HG03025 (cell line): ENCODE measurements around the gene USP1.
A peak's percentile ranks its signal among the peaks of the same experiment; 100 is the strongest.

Source experiments
- ATAC-seq: cut with Tn5 transposase; IDR thresholded peaks from one replicate; pipeline ENCODE4 v1.9.1; 2021; ENCODE audit warnings: mild to moderate bottlenecking, moderate library complexity; ENCODE audit not compliant: unreplicated experiment, low FRiP score

Gene USP1

DNA sequence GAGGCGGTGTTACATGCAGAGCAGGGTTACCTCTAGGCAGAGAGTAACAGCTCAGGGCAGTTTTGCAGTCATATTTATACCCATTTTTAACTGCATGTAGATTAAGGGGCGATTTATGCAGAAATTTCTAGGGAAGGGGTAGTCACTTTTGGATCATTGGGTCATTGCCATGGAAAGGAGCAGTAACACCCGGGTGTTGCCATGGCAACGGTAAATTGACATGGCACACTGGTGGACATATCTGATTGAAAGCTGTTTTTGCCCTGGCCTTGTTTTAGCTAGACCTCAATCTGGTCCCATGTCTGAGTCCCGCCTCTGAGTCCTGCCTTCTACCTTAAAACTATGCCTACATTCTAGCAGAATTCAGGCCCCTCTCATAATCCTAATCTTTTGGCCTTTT, 11.8 kb upstream of the USP1 start:
- ATAC-seq: no peak

DNA sequence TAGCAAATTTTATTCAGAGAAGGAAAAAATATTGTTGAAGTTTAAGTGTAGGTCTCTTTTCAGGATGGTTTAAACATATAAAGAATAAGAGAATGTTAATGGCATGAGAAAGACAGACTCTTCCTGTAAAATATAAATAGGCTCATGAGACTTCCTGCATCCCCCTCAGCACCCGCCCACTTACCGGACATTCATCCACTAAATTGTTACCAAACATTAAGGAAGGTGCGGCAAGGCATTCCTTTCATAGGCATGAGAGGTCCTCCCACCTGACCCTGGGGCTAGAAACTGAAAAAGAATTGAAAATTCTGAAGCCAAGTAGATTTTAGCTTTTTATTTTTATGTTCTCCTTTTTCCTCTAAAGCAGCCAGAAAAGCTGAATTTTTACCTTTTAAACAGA, 10.6 kb upstream of the USP1 start:
- no peak for ATAC-seq

DNA sequence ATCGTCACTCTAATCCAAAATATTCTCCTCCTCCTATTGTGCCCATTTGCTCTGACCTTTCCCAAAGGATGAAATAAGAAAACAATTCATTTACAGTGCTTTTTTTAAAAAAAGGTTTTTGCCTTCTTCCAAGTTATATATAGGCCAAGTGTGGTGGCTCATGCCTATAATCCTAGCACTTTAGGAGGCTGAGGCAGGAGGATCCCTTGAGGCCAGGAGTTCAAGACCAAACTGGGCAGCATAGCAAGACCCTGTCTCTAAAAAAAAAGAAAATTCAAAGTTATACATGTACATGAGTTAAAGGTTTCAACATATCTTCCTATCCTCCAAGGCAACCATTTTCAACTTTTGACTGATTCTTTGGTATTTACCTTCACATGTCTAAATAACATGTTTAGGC, 10.1 kb upstream of the USP1 start:
- no peak for ATAC-seq

DNA sequence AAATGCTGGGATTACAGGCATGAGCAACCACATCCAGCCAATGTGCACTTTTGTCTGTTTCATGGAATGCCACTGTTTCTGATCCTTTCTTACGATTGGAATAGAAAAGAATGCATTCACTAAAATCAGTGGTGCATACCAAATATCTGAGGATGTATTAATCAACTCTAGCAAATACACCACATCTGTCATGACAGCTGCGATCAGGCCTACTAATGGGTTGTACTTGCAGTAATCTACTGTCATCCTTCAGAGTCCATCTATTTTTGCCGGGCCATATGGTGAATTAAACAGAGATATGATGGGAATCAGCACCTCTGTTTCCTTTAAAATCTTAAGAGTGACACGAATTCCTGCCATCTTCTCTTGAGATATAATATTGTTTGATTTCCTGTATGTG, 8.5 kb upstream of the USP1 start:
- no peak for ATAC-seq

DNA sequence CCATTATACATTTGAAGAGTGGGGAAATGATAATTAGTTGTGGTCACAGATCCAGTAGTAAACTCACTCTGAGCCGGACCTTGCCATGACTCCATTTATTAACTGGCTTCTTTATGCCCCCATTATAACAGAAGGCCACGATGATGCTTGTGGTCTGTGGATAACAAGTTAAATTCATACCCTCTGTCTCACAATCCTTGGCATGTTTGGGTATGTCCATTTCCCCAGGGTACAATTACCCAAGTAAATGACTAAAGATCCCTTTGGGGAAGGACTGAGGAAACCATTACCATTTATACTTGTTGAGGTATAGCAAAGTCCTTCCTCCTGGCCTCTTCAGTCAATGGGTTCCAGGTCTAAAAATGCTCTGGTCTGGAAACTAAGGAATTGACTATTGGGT, 7.3 kb upstream of the USP1 start:
- no peak for ATAC-seq

DNA sequence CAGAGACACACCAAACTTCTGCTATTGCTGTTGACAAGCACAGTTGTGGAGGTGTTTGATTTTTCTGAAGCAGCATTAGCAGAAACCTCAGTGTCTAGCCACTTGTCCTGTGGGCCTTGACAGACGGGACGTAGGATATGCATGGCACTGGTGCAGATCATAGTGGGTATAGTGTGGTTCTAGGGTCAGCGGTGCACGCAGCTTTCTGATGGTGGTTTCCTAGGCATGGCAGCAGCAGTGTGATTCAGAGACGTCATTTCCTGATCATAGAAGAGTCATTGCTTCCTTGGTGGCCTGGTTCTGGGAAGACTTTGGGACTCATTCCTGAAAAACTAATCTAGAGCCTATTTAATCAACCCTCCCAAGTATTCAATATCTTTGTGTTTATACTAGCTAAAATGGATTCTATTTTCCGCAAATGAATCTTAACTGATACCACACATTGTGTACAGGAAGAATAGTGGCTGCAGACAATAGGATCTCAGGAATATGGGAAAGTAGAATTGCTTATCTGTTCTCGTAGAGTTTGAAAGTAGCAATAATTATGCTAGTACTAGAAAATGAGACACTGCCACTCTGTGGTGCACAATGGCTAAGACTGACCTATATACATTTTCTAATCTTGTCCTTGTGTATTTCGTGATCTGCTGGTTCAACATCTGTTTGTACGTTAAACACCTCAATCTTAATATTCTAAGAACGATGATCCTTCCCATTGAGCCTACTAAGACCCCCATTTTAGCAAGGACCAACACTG, 2.8 kb upstream of the USP1 start:
- ATAC-seq: no peak

DNA sequence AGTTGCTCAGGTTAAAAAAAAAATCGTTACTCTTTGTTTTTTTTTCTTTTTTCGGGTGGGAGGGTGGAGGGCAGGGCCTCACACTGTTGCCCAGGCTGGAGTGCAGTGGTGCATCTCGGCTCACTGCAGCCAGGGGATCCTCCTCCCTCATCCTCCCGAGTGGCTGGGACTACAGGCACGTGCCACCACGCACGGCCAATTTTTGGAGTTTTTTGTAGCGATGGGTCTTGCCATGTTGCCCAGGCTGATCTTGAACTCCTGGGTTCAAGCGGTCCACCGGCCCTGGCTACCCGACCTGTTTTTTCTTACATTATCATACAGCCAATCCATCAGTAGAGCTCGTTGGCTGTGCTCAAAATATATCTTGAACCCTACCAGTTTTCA, 2.2 kb upstream of the USP1 start:
- ATAC-seq: no peak

DNA sequence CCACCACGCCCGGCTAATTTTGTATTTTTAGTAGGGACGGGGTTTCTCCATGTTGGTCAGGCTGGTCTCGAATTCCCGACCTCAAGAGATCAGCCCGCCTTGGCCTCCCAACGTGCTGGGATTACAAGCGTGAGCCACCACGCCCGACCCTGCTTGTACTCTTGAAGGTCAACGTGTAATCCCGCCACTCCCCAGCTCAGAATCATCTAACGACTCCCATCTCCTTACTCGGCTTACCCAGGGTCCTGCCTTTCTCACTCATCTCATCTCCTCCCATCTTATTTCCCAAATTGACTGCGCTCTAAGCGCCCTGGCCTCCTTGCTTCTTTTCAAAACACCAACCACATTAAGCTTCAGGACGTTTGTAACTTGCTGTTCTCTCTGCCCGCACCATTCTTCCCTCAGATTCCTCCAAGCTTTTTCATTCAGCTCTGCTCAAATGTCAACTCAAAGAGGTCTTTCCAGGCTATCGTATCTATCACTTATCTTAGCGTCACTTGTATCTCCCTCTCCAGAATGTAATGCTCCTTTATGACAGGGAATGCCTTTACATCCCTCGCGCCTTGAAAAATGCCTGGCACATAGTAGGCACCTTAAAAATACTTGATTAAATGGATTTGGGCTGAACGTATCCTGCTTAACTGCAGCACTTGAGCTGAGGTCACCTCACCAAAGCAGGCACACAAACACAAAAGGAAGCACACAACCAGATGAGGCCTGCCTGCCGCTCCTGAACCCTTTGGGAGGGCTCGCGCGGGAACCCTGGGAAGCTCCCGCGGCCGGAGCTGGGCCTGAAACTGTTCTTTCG, 1.4 kb upstream of the USP1 start:
- peak; percentile 10 for ATAC-seq

DNA sequence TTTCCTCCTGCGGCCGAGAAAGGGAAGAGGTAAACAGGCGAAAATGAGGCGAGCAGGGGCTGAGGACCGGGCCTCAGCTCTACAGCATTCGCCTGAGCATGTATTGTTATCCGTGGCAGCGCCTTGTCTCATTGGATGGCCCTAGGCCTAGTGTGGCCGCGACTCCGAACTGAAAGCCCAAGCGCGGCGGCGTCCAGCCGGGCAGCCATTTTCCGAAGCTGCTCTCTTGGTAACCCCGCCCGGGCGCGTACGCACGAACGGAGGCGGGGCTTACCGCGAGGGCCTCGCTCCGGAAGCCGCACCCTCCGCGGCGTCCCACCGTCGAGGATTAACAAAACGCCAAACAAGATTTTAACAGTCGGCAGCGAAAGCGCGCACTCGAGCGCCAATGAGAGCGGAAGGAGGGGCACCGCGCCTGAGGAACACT, 797 bp upstream of the USP1 start:
- ATAC-seq: peak; percentile 76

DNA sequence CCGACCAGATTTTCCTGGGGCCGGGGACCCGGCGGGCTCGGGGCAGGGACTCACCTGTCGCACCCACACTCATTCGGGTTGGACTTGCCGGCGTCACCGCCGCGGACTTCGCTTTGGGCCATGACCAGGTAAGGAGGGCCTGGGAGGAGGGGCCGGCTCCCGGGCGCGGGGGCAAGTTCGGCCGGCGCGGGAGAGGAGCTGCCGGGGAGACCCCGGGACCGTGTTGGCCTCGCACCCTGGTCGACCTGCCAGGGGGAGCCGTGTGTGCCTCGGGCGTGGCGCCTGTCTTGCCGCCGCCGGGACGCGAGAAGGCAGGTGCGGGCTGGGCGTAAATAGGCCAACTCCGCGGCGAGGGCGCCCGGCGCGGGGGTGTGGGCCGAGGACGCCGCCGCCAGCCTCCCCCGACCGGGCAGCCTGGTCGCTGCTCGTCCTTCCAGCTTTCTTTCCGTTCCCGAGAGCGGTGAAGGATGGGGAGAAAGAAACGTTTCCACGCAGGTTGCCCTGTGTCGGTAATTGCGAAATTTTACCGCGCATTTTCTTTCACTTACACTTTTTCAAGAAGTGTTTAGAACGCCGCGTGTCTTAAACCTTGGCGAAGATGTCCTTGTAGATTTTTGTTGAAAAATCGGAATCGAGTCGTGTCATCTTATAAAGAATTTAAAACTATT, 558 bp downstream of the USP1 start:
- peak; percentile 2 for ATAC-seq

DNA sequence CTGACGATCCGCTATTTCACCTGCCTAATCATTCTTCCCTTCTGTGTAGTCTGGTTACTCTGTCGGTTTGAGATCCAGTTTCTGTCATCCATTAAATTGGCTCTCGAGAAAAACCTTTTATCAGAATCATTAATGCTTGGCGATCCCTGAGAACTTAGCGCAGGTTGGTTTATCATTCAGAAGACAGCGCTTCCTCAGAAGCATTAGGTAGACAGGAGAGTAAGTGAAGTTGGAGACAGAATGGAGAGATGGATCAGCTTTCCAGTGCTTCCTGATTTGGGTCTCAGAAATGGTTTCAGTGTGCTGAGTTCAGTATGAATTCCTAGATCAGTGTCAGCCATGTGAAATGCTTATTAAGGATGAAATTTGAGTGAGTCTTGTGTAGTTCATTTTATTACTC, 1.3 kb downstream of the USP1 start:
- ATAC-seq: no peak

DNA sequence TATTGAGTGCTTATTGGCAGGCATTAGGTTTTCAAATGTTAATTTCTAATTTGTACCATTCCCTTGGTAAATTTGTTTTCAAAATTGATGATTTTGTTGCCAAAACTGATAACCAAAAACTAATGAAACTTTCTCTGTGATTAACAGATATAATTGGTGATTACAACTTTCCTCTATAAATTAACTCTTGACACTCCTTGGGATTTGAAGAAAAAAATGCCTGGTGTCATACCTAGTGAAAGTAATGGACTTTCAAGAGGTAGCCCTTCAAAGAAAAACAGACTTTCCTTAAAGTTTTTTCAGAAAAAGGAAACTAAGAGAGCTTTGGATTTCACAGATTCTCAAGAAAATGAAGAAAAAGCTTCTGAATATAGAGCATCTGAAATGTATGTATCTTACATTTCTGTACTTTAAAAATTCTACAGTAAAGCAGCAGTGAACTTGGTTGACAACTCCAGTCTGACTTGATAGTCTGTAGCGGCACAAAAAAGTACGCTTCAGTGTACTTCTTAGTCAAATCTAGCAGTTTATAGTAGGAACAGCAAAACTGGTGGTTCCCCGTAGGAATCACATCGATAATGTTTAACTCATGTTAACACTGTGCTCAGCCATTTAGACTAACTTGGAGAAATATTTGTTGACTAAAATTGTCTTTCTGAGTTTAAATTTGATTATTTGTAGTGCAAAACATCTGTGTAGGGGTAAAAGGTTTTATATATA, 3.0 kb downstream of the USP1 start:
- no peak for ATAC-seq

DNA sequence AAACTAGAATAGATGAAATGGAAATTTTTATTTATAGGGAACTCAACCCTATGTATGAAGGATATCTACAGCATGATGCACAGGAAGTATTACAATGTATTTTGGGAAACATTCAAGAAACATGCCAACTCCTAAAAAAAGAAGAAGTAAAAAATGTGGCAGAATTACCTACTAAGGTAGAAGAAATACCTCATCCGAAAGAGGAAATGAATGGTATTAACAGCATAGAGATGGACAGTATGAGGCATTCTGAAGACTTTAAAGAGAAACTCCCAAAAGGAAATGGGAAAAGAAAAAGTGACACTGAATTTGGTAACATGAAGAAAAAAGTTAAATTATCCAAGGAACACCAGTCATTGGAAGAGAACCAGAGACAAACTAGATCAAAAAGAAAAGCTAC, 7.9 kb downstream of the USP1 start:
- ATAC-seq: no peak

DNA sequence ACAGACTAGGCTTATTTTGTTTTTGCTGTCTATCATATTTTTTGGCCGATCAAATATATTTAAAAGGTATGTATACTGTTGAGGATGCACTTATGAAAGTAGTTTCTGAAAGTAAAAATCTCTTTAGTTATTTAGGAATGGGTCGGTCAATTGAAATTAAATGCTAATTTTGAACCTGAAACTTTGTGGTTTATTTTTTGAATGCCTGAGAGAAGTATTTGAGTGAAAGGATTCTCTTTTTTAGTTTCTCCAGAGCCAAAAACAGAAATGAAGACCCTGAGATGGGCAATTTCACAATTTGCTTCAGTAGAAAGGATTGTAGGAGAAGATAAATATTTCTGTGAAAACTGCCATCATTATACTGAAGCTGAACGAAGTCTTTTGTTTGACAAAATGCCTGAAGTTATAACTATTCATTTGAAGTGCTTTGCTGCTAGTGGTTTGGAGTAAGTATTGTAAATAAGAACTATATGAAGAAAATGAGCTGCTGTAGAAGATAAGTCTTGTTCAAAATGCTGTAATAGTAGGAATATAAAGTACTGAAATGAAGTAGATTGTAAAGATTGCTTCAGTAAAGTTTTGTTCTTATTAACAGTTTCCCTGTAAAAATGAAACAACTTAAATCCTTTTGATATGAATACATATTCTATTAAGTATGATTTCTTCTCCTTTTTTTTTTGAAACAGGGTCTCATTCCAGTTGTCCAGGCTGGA, 11.5 kb downstream of the USP1 start:
- no peak for ATAC-seq

DNA sequence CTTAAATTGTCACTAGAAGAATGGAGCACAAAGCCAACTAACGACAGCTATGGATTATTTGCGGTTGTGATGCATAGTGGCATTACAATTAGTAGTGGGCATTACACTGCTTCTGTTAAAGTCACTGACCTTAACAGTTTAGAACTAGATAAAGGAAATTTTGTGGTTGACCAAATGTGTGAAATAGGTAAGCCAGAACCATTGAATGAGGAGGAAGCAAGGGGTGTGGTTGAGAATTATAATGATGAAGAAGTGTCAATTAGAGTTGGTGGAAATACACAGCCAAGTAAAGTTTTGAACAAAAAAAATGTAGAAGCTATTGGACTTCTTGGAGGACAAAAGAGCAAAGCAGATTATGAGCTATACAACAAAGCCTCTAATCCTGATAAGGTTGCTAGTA, 13.5 kb downstream of the USP1 start:
- no peak for ATAC-seq

DNA sequence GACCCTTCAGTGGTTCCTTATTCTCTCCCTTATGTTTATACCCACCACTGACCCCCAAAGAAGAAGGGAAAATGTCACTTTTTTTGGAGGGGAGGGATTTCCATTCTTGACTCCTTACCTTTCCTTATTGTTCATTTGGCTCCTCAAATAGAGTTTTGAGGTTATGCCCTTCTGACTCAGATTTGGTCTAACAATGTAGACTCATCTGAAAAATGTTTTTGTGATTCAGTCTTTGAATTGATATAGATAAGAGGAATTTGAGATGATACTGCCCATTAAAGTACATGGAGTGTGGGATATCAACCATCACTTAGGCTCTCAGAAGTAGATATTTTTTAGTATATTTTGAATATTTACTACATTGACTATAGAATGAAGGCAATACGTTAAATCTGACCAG, 16.1 kb downstream of the USP1 start:
- no peak for ATAC-seq

DNA sequence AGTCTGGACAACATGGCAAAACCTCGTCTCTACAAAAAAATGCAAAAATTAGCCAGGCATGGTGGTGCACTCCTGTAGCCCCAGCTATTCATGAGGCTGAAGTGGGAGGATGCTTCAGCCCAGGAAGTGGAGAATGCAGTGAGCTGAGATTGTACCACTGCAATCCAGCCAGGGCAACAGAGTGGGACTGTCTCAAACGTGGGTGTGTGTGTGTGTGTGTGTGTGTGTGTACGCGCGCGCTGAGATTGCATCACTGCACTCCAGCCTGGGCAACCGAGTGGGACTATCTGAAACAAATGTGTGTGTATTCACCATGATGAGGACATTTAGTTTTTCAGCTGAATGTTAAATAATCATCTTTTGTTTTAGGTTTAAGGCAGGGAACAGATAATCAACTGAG, 21.1 kb downstream of the USP1 start:
- no peak for ATAC-seq

DNA sequence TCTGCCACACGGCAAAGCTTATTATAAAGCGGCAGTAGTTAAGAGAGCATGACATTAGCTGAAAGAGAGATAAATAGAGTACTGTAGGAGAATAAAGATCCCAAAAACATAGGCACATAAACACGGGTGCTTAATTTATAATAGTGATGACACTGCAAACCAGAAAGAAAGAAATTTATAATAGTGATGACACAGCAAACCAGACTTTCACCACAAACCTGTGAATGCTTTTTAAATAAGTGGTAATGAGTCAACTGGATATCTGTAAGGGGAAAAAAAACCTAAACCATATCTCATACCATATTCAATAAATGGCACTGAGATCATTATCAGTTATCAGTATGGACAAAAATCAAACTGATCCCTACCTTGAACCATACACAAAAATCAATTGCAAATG, 25.5 kb downstream of the USP1 start:
- no peak for ATAC-seq

DNA sequence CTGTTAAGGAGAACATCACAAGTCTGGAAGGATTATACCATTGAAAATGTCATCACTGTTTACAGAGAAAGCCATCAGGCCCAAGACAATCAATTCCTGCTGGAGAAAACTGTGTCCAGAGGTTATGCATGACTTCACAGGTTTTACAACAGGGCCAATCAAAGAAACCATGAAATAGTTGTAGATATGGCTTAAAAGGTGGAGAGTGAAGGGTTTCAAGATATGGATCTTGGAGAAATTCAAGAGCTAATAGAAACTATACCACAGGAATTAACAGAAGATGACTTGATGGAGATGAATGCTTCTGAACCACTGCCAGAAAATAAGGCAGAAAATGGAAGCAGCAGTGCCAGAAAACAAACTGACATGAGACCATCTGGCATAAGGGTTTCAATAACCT, 30.2 kb downstream of the USP1 start:
- no peak for ATAC-seq

DNA sequence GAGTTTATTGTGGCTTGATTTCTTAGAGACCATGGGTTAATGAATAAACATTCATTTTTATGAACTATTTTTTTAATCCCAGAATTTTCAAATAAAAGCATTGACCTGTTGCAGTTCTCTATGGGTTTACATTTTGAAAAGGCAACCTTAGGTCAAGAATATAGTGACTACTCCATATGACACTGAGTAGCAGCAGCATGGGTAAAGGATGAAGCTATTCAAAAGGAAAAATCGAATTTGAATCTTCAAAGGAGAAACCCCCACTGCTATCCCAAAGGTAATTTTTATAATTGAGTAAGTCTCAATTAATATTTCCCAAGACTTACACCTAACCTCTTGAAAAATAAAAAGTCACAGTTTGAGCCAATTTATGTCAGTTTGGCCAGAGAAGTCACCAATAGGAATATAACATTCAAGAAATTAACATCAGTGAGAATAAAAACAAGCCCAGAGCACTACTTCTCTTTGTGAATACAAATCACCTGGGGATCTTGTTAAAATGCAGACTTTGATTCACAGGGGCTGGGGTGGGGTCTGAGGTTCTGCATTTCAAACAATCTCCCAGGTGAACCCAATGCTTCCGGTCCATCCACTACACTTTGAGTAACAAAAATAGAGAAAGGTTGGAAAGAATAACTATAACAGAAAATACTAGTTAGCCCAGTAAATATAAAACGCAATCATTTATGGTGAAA, 39.8 kb downstream of the USP1 start:
- ATAC-seq: no peak
